Urothelium cell line (cell line): Measurements from ENCODE around the gene GUCY1A2.

Source experiments
- DNase-seq: peaks from one replicate; pipeline ENCODE4 v3.0.0; 2011; ENCODE audit warnings: low spot score, mixed read lengths
- FAIRE-seq: peaks from 2 replicates; lab custom pipeline; 2011; peaks lifted over from hg19 to GRCh38; lab: Jason Lieb, UNC

GUCY1A2 gene

GRCh38 chr11:106761745-106762144 lies 256.5 kb downstream of the GUCY1A2 start:
- no peak for DNase-seq
- no peak for FAIRE-seq

- no peak for FAIRE-seq
These were observed 257.0 kb downstream of the GUCY1A2 start for GRCh38 chr11:106761240-106761639.

GRCh38 chr11:106748059-106748458 lies 270.2 kb downstream of the GUCY1A2 start:
- FAIRE-seq: no peak
- no peak for DNase-seq

More at GRCh38 chr11:106761240-106761639, 257.0 kb downstream of the GUCY1A2 start:
- DNase-seq: no peak

GRCh38 chr11:106745941-106746340 lies 272.3 kb downstream of the GUCY1A2 start:
- FAIRE-seq: no peak

GRCh38 chr11:106733635-106734034 lies 284.6 kb downstream of the GUCY1A2 start:
- FAIRE-seq: no peak
- DNase-seq: no peak

More at GRCh38 chr11:106745941-106746340, 272.3 kb downstream of the GUCY1A2 start:
- no peak for DNase-seq

GRCh38 chr11:106728859-106729258 lies 289.4 kb downstream of the GUCY1A2 start:
- no peak for FAIRE-seq
- no peak for DNase-seq

GRCh38 chr11:106728379-106728778 lies 289.9 kb downstream of the GUCY1A2 start:
- FAIRE-seq (no peak), DNase-seq (no peak)

GRCh38 chr11:106727256-106727655 lies 291.0 kb downstream of the GUCY1A2 start:
- FAIRE-seq: no peak

GRCh38 chr11:106724293-106724892 lies 293.9 kb downstream of the GUCY1A2 start:
- no peak for DNase-seq
- FAIRE-seq: no peak

More at GRCh38 chr11:106727256-106727655, 291.0 kb downstream of the GUCY1A2 start:
- DNase-seq: no peak

GRCh38 chr11:106723071-106723470 lies 295.2 kb downstream of the GUCY1A2 start:
- no peak for DNase-seq
- no peak for FAIRE-seq

GRCh38 chr11:106717222-106717621 lies 301.1 kb downstream of the GUCY1A2 start:
- FAIRE-seq: no peak

GRCh38 chr11:106714199-106714598 lies 304.1 kb downstream of the GUCY1A2 start:
- FAIRE-seq: no peak
- DNase-seq: no peak

More at GRCh38 chr11:106717222-106717621, 301.1 kb downstream of the GUCY1A2 start:
- no peak for DNase-seq

- DNase-seq: no peak
- FAIRE-seq: no peak
These were observed 309.9 kb downstream of the GUCY1A2 start for GRCh38 chr11:106708348-106708747.

GRCh38 chr11:106706355-106706754 lies 311.9 kb downstream of the GUCY1A2 start:
- DNase-seq (peak; percentile 80), FAIRE-seq (no peak)

- FAIRE-seq (no peak), DNase-seq (no peak)
These were observed 315.5 kb downstream of the GUCY1A2 start for GRCh38 chr11:106702805-106703204.

GRCh38 chr11:106697058-106697457 lies 321.2 kb downstream of the GUCY1A2 start:
- FAIRE-seq: no peak

GRCh38 chr11:106695506-106695905 lies 322.8 kb downstream of the GUCY1A2 start:
- FAIRE-seq (no peak), DNase-seq (no peak)

More at GRCh38 chr11:106697058-106697457, 321.2 kb downstream of the GUCY1A2 start:
- no peak for DNase-seq

GRCh38 chr11:106694501-106694900 lies 323.8 kb downstream of the GUCY1A2 start:
- no peak for FAIRE-seq
- DNase-seq: no peak

- no peak for FAIRE-seq
- DNase-seq: no peak
These were observed 326.4 kb downstream of the GUCY1A2 start for GRCh38 chr11:106691807-106692365.

GRCh38 chr11:106690923-106691322 lies 327.4 kb downstream of the GUCY1A2 start:
- FAIRE-seq: no peak
- no peak for DNase-seq

GRCh38 chr11:106684944-106685343 lies 333.3 kb downstream of the GUCY1A2 start:
- no peak for FAIRE-seq
- no peak for DNase-seq

GRCh38 chr11:106683435-106683834 lies 334.8 kb downstream of the GUCY1A2 start:
- DNase-seq: no peak
- no peak for FAIRE-seq
